Measurements from ENCODE around the gene ZNF441.
"Not testable (repeated sequence)": the region's sequence is repeated elsewhere in the genome, so short reads cannot be mapped to it uniquely, and the experiment has no call there.

Gene ZNF441

DNA sequence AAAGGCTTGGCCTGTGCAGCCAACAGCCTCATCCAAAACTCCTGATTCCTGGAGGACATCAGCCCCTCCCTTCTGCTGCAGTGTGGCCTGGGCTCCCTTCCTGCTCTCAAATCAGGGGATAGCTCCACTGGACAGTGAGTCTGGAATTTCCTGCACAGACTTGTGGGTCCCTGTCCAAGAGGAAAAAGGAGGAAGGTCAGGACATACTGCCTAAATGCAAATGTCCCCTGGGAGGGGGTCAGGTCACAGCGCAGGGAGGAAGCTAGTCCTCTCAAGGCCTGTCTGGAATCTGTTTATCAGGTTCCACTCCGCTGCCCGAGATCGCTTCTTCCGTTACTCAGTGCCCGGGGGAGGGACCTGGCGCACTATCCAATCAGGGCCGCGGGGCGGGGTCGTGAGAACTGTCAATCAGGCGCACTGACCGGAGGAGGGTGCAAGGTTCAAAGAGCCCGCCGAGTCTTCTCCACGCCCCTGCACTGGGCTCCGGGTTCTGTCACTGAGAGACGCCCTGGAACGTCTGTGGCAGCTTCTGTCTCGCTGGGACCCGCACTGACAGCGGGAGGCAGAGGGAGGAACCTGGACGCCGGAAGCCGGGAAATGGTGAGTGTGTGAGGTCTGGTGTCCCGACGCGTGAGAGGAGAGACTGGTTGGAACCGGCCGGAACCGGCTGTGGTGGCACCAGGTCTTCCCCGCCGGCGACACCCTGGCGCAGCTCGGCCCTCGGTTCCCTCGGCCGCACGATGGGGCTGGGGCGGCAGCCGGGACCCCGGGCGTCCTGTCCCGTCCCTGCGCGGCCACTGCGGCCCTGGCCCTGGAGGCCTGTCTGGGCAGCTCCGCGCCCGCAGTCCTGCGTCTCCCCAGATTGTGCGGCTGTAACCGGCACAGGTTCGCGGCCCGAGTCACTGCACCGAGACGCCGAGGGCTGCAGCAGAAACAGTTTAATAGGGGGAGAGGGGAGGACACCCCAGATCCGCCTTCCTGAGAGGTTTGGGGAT lies at the start of gene ZNF441:
Gene ZNF441, plus strand, starts transcription at position 404 of the 995 bp plus-strand sequence. Its CDS starts 194 bp downstream, at position 598.
- DNase-seq = peak; percentile 90

- no peak for DNase-seq
Measured at GRCh38 chr19:11721681-11722080, 45.1 kb upstream of the ZNF441 start.

- DNase-seq = no peak
Measured at GRCh38 chr19:11722414-11722813, 44.4 kb upstream of the ZNF441 start.

DNA sequence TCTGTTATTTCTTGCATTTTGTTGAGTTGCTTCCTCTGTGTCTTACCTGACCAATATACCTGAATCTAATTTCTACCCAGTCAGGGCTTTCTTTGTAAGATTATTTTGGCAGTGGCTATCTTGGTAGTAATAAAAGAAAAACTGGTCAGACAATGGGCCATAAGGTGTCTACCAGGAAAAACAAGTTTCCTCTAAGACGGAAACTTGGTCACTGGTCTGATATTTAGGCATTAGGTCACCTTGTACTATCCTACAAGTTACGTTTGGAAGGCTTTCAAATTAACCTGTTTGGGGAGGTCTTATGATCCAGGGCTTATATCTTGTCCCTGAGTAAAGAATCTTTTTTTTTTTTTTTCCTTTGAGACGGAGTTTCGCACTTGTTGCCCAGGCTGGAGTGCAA lies 37.2 kb upstream of the ZNF441 start:
- no peak for DNase-seq

DNA sequence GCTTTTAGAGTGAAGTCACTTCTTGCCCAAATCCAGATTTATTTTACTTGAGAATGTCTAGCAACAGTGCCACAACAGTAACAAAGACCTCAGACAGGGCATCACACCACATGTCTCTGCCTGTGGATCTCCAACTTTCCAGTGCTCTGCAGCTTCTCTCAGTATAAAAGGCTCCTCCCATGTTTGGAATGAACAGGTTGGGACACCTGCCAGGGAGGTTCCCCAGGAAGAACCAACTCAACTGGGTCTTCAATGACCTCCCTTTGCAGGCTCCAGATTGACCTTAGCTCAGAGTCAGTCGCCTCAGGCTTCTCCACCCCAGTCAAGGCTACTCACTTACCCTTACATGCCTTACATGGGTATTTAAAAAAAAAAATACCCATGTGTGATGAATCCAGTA lies 31.4 kb upstream of the ZNF441 start:
- no peak for DNase-seq

- DNase-seq = no peak
Measured at GRCh38 chr19:11736696-11737095, 30.1 kb upstream of the ZNF441 start.

DNA sequence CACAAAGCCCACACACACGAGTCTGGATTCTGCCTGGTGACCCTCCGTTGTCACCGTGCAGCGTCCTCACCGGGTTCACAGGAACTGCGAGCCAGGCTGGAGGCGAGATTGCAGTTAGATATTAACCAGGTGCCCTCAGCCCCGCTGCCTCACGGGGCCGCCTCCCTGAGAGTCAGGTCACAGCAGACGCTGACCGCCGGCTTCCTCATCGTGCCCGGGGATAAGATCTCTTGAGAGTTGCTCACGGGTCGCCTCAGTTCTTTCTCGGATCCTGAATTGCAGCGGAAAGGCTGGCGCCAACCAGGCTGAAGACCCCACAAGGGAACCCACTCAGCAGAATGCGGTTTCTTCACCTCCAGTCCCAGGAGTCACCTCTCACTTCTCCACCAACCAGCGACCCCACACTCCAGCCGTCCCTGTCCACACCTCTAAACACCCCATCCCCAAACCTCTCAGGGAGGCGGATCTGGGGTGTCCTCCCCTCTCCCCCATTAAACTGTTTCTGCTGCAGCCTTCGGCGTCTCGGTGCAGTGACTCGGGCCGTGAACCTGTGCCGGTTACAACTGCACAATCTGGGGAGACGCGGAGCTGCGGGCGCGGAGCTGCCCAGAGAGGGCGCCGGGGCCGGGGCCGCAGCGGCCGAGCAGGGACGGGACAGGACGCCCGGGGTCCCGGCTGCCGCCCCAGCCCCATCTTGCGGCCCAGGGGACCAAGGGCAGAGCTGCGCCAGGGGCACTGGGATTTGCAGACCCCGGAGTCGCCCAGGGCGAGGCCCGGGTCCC lies 28.6 kb upstream of the ZNF441 start:
- DNase-seq = peak; percentile 40

DNA sequence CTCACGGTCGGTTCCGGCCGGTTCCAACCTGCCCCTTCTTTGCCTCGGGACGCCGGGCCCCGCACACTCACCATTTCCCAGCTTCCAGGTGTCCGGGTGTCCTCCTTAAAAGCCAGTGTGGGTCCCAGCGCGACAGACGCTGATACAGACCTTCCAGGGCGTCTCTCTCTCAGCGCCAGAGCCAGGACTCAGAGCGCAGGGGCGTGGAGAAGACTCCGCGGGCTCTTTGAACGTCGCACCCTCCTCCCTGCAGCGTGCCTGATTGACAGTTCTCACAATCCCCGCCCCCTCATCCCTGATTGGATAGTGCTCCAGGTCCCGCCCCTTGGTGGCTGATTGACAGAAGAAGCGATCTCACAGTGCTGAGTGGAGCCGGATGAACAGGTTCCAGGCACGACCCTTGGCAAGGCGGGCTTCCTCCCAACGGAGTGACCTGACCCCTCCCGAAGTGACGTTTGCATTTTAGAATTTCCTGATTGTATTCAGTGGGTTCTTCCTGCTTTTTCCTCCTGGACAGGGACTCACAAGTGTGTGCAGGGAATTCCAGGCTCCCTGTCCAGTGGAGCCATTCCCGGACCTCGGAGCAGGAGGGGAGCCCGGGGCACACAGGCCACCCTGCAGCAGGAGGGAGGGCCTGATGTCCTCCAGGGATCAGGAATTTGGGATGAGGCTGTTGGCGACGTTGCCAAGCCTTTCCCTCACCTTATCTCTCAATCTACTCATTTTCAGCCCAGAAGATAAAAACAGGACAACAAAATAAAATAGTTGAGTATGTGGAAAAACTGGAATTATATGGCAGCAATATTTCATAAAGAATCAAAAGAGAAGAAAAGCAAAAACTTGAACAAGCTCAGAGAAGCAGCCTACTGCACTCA lies 27.8 kb upstream of the ZNF441 start, which contains the start of gene ZNF823:
Gene ZNF823, minus strand, starts transcription at position 201 of the 875 bp plus-strand sequence. Its CDS starts 127 bp downstream, at position 74.
- peak; percentile 95 for DNase-seq

DNA sequence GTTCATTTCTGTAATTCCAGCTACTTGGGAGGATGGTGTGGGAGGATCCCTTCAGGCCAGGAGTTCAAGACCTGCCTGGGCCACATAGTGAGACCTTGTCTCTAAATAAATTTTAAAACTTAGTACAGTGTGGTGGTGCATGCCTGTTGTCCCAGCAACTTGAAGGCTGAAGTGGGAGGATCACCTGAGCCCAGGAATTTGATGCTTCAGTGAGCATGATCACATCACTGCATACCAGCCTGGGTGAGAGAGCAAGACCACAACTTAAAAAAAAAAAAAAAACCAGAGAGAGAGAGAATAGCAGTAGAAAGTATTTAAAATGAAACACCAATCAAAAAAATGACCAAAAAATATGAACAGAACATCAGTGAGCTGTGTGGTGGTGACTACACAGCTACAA lies 20.9 kb upstream of the ZNF441 start:
- DNase-seq = no peak

DNA sequence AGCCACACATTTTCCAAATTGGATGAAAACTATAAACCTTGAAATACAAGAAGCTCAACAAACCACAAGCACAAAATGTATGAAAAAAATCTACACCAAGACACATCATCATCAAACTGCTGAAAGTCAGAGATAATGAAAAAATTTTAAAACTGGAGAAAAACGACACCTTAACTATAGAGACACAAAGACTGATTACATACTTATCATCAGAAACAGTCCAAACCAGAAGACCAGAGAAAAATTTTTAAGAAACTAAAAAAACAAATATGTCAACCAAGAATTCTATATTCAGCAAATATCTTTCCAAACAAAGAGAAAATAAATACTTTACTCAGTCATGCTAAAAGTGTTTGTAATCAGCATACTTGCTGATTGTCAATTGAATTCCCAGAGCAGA lies 19.5 kb upstream of the ZNF441 start:
- DNase-seq = no peak

DNA sequence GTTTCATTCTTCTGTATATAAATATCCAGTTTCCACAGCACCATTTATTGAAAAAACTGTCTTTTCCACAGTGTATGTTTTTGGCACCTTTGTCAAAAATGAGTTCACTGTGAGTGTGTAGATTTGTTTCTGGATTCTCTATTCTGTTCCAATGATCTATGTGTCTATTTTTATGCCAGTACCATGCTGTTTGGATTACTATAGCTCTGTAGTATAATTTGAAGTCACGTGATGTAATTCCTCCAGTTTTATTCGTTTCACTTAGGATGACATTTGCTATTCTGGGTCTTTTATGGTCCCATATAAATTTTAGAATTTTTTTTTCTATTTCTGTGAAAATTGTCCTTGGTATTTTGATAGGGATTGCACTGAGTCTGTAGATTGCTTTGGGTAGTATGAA lies 17.0 kb upstream of the ZNF441 start:
- DNase-seq = no peak

DNA sequence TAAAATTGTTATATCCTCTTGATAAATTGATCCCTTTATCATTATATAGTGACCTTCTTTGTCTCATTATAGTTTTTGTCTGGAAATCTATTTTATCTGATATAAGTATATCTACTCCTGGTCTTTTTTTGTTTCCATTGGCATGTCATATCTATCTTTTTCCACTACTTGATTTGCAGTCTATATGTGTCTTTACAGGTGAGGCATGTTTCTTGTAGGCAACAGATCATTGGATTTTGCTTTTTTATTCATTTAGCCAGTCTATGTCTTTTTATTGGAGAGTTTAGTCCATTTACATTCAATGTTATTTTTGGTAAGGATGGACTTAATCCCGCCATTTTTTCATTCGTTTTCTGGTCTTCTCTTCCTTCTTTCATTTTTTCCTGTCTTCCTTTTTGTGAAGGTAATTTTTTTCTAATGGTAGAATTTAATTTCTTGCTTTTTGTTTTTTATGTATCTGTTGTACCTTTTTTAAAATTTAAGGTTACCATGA lies 14.5 kb upstream of the ZNF441 start:
- no peak for DNase-seq

DNA sequence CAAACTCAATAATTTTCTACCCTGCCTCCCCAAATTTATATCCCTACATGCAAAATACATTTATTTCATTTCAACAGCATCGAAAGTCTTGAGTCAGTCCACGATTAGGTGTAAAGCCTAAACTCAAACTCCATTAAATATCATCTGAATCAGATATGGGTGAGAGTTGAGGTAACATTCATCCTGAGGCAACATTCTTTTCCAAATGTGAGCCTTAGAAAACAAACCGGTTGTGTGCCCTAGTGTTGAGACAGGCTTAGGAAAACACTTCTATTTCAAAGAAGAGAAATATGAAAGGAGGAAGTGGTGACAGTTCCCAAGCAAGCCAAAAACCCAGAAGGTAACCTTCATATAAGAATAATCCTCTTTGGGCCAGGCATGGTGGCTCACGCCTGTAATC lies 12.1 kb upstream of the ZNF441 start:
- DNase-seq = no peak

DNA sequence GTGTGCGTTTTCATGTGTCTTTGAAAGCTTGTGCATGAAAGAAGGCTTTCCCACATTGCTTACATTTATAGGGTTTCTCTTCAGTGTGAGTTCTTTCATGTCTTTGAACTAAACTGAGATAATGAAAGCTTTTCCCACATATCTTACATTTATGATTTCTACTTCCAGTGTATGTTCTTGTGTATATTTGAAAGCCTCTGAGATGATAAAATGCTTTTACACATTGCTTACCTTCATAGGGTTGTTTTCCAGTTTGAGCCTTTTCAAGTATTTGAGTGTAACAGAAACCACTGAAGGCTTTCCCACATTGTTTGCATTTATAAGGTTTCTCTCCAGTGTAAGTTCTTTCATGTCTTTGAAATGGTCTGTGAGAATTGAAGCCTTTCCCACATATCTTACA lies 9.8 kb upstream of the ZNF441 start:
- DNase-seq = no peak

GRCh38 chr19:11759805-11760204 lies 7.0 kb upstream of the ZNF441 start:
- no peak for DNase-seq

GRCh38 chr19:11763117-11763516 lies 3.7 kb upstream of the ZNF441 start:
- DNase-seq = no peak

DNA sequence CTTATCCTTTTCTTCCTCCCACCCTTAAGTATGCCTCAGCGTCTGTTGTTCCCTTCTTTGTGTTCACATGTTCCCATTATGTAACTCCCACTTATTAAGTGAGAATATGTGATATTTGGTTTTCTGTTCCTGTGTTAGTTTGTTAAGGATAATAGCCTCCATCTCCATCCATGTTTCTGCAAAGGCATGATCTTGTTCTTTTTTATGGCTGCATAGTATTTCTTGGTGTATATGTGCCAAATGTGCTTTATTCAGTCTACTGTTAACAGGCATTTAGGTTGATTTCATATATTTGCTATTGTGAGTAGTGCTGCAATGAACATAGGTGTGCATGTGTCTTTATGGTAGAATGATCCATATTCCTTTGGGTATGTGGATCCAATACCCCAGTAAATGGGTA lies 3.2 kb upstream of the ZNF441 start:
- DNase-seq = no peak

- DNase-seq = peak; percentile 36
Measured at GRCh38 chr19:11767633-11768133, 883 bp downstream of the ZNF441 start.

GRCh38 chr19:11769995-11770394 lies 3.2 kb downstream of the ZNF441 start:
- no peak for DNase-seq

DNA sequence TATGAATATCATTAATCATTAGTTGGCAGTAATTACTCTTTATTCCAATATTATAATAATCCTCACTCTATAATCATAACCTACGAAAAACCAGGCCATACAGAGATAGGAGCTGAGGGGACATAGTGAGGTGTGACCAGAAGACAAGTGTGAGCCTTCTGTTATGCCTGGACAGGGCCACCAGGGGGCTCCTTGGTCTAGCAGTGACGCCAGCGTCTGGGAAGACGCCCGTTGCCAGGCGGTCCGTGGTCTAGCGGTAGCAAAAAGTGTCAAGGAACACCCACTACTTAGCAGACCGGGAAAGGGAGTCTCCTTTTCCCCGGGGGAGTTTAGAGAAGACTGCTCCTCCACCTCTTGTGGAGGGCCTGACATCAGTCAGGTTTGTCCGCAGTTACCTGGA lies 4.7 kb downstream of the ZNF441 start:
- not testable (repeated sequence) for DNase-seq

DNA sequence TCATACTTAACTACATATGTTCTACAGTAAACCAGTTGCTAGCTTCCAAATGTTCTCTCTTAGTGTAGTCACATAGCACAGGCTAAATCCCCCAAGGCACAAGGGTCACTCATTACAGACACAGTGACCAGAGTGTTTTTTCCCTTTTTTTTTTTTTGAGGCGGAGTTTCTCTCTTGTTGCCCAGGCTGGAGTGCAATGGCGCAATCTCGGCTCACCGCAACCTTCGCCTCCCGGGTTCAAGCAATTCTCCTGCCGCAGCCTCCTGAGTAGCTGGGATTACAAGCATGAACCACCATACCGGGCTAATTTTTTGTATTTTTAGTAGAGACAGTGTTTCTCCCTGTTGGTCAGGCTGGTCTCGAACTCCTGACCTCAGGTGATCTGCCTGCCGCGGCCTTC lies 9.9 kb downstream of the ZNF441 start:
- DNase-seq = not testable (repeated sequence)

DNA sequence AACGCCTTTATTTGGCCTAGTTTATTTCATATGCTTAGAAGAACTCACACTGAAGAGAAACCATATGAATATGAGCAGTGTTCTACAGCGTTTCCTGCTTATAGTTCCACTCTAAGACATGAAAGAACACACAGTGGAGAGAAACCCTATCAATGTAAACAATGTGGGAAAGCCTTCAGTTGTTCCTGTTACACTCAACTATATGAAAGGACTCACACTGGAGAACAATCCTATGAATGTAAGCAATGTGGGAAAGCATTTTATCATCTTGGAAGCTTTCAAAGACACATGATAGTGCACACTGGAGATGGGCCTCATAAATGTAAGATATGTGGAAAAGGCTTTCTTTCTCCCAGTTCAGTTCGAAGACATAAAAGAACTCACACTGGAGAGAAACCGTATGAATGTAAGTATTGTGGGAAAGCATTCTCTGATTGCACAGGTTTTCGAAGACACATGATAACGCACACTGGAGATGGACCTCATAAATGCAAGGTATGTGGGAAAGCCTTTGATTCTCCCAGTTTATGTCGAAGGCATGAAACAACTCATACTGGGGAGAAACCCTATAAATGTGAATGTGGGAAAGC lies 13.7 kb downstream of the ZNF441 start:
- DNase-seq = no peak

All from activated T-cell treated with anti-CD3 and anti-CD28 coated beads, Interleukin-2, amount 50 U/mL, for 1 hour (primary cell).